Nephron progenitor cell (in vitro differentiated cells): ENCODE data around the gene CLEC9A.

Source experiments
- DNase-seq: peaks from one replicate; pipeline ENCODE4 v3.0.0; 2021
- H3K27ac Mint-ChIP-seq: 2 replicates; pipeline ENCODE4 v1.8.0; 2021; ENCODE audit warnings: mild to moderate bottlenecking, moderate library complexity, mixed read lengths
- H3K27me3 Mint-ChIP-seq: 2 replicates; pipeline ENCODE4 v1.8.0; 2021; ENCODE audit warnings: mild to moderate bottlenecking, low read depth, mixed read lengths; ENCODE audit not compliant: poor library complexity
- H3K36me3 Mint-ChIP-seq: 2 replicates; pipeline ENCODE4 v1.8.0; 2021; ENCODE audit warnings: low read depth, mixed read lengths
- H3K4me1 Mint-ChIP-seq: 2 replicates; pipeline ENCODE4 v1.8.0; 2021; ENCODE audit warnings: mixed read lengths
- H3K4me3 Mint-ChIP-seq: 2 replicates; pipeline ENCODE4 v1.8.0; 2021; ENCODE audit warnings: mild to moderate bottlenecking, moderate library complexity, mixed read lengths
- H3K9me3 Mint-ChIP-seq: 2 replicates; pipeline ENCODE4 v1.8.0; 2021; ENCODE audit warnings: mild to moderate bottlenecking, moderate library complexity, mixed read lengths
- TF ChIP-seq, protein P1 (sequence below): fragments of 200-600 bp; sonication (generic); IDR thresholded peaks from 2 replicates; pipeline ENCODE4 v1.5.0; 2021; ENCODE audit warnings: antibody characterized with exemption

CLEC9A gene

GRCh38 chr12:10068644-10069043, 38.2 kb downstream of the CLEC9A start:
- TF ChIP-seq, protein P1, sequence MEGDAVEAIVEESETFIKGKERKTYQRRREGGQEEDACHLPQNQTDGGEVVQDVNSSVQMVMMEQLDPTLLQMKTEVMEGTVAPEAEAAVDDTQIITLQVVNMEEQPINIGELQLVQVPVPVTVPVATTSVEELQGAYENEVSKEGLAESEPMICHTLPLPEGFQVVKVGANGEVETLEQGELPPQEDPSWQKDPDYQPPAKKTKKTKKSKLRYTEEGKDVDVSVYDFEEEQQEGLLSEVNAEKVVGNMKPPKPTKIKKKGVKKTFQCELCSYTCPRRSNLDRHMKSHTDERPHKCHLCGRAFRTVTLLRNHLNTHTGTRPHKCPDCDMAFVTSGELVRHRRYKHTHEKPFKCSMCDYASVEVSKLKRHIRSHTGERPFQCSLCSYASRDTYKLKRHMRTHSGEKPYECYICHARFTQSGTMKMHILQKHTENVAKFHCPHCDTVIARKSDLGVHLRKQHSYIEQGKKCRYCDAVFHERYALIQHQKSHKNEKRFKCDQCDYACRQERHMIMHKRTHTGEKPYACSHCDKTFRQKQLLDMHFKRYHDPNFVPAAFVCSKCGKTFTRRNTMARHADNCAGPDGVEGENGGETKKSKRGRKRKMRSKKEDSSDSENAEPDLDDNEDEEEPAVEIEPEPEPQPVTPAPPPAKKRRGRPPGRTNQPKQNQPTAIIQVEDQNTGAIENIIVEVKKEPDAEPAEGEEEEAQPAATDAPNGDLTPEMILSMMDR, result no peak
- no peak overlapping the region for H3K4me3 Mint-ChIP-seq
- H3K4me1 Mint-ChIP-seq, result peaks cover 65% of the 10 kb centered on the region
- peaks cover 4% of the 10 kb centered on the region for H3K36me3 Mint-ChIP-seq
- H3K27me3 Mint-ChIP-seq, result peaks cover 9% of the 10 kb centered on the region
- no peak for DNase-seq
- peaks cover 6% of the 10 kb centered on the region for H3K9me3 Mint-ChIP-seq
- H3K27ac Mint-ChIP-seq, result peak overlapping the region; percentile 96

DNA sequence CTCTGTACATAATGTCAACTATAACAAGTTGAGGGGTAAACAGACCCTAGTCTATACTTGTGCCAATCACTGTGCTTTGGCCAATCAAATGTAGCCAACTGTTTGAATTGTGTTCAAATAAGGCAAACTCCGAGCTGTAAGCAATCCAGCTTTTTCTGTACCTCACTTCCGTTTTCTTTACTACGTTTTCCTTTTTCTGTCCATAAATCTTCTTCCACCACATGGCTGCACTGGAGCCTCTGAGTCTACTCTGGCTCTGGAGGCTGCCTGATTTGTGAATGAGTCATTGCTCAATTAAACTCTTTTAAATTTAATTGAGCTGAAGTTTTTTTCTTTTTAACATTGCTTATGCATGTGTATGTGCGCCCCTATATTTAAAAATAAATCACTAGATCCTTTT, 38.6 kb downstream of the CLEC9A start:
- DNase-seq, result peak; percentile 6
- TF ChIP-seq, protein P1, result no peak
- peaks cover 4% of the 10 kb centered on the region for H3K36me3 Mint-ChIP-seq
- H3K4me1 Mint-ChIP-seq, result peaks cover 65% of the 10 kb centered on the region
- H3K4me3 Mint-ChIP-seq, result no peak overlapping the region
- peaks cover 9% of the 10 kb centered on the region for H3K27me3 Mint-ChIP-seq
- no peak overlapping the region for H3K27ac Mint-ChIP-seq
- peaks cover 6% of the 10 kb centered on the region for H3K9me3 Mint-ChIP-seq

DNA sequence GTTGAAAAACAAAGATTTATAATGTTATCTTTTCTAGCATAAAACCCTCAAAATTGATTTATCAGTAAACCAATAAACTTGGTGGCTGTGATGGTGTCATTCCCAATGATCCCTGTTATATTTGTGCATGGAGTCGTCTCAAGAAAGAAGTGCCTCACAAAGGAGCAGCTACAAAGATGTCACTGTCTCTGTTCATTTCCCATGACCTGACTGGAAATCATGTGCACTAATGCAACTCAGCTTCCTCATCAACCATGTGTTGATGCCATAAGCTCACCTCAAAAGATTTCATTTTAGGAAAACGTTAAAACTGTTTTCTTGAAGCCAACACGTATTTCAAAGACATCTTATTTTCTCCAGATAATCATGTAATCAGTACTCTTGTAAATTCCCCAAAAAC, 39.5 kb downstream of the CLEC9A start:
- H3K4me1 Mint-ChIP-seq, result peaks cover 57% of the 10 kb centered on the region
- H3K36me3 Mint-ChIP-seq, result peaks cover 4% of the 10 kb centered on the region
- TF ChIP-seq, protein P1, result no peak
- no peak overlapping the region for H3K27ac Mint-ChIP-seq
- peaks cover 9% of the 10 kb centered on the region for H3K27me3 Mint-ChIP-seq
- H3K4me3 Mint-ChIP-seq, result no peak overlapping the region
- no peak for DNase-seq
- H3K9me3 Mint-ChIP-seq, result peaks cover 6% of the 10 kb centered on the region

- Mint-ChIP-seq H3K9me3 (peaks cover 6% of the 10 kb centered on the region), H3K27ac (no peak overlapping the region), H3K4me3 (no peak overlapping the region), H3K4me1 (peaks cover 53% of the 10 kb centered on the region), H3K27me3 (peaks cover 9% of the 10 kb centered on the region), H3K36me3 (peaks cover 4% of the 10 kb centered on the region)
- DNase-seq, result no peak
- TF ChIP-seq, protein P1, result no peak
Observed at GRCh38 chr12:10070380-10070779, 39.9 kb downstream of the CLEC9A start.

- H3K27ac Mint-ChIP-seq, result no peak overlapping the region
- H3K27me3 Mint-ChIP-seq, result peaks cover 9% of the 10 kb centered on the region
- no peak overlapping the region for H3K4me3 Mint-ChIP-seq
- TF ChIP-seq, protein P1, result no peak
- peaks cover 4% of the 10 kb centered on the region for H3K36me3 Mint-ChIP-seq
- no peak for DNase-seq
- peaks cover 36% of the 10 kb centered on the region for H3K4me1 Mint-ChIP-seq
- H3K9me3 Mint-ChIP-seq, result peaks cover 6% of the 10 kb centered on the region
Observed at GRCh38 chr12:10072131-10072530, 41.6 kb downstream of the CLEC9A start.

DNA sequence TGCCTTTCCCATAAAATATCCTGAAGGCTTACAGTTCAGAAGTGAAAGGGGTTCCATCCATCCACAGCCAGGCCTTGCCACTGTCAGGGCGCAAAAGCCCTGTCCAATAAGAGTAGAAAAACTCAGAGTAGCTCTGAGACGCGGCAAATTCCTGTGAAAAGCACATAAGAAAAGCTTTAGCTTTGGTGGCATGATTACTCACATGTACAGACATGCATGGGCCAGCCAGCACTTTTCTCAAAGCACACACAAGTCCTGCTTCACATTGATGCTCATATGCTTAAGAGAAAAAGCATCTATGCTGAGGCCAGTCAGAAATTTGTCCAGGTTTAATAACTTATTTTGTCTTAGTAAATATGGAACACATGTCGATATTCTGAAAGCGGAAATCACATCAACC, 42.8 kb downstream of the CLEC9A start:
- Mint-ChIP-seq H3K4me1 (peaks cover 25% of the 10 kb centered on the region), H3K4me3 (no peak overlapping the region), H3K36me3 (peaks cover 4% of the 10 kb centered on the region), H3K27ac (no peak overlapping the region), H3K9me3 (peaks cover 6% of the 10 kb centered on the region), H3K27me3 (peaks cover 6% of the 10 kb centered on the region)
- DNase-seq, result no peak
- TF ChIP-seq, protein P1, result no peak
